Stimulated activated CD4-positive, alpha-beta T cell treated with anti-CD3 and anti-CD28 coated beads, Interleukin-12 subunit alpha, Interleukin-12 subunit beta, amount 100 ng/mL, for 48 hours (primary cell): Measurements from ENCODE around the gene AGPS.
"Not testable (repeated sequence)": the region's sequence is repeated elsewhere in the genome, so short reads cannot be mapped to it uniquely, and the experiment has no call there.

Experiments
- DNase-seq, 3 donors: peaks; one replicate each; pipeline ENCODE4 v3.0.0-alpha.2; 2020; ENCODE audit warnings: low read depth in 2 of 3, low spot score in 1 of 3

Gene AGPS

DNA sequence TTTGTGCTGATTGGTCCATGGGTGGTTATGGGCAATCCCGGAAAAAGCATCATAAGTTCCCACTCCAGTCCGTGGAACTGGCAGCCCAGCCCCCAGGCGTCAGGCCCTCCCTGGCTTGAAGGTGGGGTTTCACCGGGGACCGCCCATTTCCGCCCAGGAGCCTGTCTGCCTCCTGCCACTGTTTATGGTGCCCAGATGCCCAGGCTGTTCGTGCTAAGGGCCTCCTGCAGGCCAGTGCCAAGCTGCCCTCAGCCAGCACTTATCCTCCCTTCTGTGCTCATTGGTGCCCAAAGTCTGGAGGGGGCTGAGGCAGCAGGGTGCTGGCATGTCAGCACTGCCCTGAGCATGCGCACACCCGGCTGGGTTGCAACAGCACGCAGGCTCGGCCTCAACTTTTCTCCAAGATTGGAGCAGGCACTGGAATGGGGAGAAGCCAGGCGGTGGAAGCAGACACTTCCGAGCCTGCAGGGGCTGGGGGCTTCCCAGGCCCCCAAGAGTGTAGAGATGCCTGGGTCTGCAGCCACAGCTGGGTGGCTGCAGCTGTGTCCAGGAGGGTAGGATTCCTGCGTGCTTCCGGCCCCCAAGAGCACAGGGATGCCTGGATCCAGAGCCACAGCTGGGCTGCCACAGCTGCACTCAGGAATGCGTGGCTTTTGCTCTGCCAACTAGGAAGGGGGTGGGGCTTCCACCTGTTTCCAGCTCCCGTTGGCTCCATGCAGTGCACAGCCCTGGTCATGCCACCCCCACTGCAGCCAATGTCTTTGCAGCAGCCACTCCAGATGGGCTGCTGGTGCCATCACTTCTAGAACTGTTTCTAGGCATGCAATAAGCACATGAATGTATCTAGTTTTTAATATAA is 74.0 kb downstream of the AGPS start:
- no peak for DNase-seq

DNA sequence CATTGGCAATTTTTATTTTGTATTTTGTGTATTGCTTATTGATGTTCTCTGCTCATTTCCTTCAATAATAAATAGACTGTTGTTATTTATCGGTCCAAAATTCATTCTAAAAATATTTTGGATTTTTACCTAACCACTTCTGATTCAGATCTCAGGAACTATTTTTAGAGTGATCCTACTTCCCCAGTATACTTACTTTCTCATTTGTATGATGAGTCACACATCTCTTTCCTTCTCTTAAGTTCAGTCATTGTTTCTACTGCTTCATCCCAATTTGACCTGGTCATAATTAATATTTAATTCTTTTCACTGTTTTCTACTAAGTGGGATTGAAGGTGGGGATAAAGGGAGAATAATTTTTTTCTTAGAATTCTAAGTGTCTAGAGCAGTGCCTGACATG is 75.1 kb downstream of the AGPS start:
- DNase-seq, result no peak

DNA sequence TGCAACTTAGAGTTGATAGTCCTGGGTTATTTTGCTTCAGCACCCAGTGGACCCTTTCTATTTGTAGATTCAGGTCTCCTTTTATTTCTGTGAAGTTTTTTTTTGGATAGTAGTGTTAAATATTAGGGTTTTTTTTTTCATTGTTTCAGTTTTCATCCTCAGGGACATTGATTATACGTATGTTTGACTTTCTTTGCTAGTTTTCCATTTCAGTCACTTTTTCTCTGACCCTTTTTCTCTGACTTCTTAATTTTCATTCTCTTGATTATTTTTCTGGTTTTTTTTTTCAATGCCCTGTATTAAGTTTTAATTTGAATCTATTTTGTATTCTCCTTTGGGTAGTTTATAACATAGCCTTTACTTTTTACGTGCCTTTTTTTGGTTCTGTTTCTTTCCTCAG is 79.4 kb downstream of the AGPS start:
- DNase-seq, result no peak

DNA sequence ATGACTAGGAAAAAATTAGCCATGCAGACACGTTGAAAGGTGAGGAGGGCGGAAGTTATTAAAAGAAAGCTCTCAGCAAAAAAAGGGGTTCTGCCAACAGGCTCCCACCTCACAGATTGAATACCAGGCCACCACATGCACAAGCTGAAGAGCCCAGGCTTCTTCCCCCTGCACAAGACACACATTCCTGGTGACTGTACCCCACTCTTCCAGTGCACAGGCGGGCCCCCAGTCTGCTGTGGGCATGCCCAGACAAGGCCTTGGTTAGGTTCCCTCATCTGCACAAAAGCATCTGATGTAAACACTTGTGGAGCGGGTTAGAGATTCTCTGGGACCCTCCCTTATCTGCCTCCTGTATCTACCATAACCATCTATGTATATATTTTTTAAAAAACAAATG is 81.7 kb downstream of the AGPS start:
- DNase-seq, result no peak

DNA sequence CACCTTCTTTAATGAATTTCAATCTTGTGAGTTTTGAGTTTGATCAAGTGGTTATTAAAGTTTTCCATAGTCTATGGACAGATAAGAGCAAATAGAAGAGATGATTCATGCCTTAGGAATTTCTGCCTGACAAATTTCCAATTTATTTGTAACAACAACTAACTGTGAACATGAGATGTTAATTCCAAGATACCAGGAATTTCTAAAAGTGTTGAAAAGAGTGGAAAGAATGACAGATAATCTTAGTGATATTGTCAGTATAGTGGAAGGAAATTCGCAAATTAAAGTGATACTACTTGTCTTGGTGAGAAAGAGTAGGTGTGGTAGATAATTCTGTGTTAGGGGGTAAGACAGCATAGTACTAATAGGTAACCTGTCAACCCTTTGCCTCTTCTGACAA is 82.4 kb downstream of the AGPS start:
- DNase-seq, result no peak

DNA sequence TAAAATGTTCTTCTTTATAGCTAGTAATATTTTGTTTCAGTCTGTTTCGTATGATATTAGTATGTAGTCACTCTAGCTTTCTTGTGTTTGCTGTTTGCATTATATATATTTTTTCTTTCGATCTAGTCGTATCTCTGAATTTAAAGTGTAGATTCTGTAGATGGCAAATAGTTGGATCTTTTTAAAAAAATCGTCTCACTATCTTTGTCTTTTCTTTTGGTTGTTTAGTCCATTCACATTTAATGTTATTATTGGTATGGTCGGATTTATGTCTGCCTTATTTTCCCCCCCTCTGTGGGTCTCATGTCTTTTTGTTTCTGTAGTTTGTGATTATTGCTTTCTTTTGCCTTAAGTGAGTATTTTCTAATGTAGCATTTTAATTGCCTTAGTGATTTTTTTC is 84.3 kb downstream of the AGPS start:
- DNase-seq, result no peak

DNA sequence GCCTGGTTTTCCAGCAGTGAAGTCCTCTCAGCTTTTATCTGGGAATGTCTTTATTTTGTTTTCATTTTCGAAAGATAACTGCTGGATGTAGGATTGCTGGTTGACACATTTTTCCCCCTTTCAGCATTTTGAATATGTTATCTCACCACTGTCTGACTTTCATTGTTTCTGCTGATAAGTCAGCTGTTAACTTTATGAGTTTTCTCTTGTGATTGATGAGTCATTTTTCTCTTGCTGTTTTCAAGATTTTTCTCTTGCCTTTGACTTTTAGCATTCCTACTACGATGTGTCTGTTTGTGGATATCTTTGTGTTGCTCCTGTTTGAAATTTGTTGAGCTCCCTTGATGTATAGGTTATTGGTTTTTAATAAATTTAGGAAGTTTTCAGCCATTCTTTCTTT is 85.5 kb downstream of the AGPS start:
- DNase-seq, result no peak

DNA sequence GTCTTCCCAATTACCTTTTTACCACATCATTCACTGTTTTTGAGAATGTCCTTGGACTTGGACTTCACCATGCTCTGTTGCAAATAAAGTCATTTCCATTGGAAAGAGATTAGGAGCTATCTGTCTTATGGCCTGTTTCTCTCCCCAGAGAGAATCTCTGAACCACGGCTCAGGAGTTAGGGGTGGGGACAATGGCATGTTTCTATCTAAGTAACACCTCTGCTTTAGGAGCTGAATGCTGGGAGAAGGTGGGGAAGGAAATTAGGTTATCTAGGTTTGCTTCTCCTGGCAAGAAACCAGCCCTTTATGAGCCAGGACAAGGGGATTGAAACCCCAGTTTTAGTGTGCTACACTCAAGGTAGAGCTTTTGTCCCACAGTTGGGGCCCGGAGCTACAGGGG is 86.3 kb downstream of the AGPS start:
- DNase-seq, result no peak

DNA sequence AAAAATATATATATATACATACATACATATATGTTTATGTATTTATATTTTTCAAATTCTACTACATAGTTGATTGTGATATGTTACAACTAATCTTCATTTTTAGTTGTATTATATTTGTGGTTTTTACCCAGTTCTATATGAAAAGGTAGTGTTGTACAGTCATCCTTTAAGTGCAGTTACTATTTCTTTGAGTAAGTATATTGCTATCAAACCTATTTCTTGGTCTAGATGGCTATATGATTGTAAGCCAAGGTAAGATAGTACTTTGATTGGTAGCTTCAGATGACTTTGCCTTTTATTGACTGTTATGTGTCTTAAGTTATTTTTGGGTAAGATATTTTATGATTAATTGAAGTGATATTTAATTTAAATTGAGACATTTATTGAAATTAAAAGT is 89.6 kb downstream of the AGPS start:
- no peak for DNase-seq

DNA sequence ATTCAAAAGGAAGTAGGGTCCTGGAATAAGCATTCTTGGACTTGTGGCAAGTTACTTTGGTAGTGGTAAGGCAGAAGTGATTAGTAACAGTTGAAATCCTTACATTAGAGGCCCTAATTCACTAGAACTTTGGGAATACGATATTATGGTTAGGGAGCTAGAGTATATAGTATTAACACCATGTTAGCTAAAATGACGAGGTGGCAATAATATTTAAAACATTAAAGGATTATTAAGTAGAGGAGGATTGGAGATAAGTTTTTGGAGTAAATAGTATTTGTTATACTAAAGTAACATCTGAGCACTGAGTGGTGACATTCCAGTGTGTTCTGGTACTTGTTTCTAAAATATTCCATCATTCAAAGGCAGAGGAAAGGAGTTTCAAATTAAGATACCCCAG is 91.0 kb downstream of the AGPS start:
- DNase-seq, result no peak

DNA sequence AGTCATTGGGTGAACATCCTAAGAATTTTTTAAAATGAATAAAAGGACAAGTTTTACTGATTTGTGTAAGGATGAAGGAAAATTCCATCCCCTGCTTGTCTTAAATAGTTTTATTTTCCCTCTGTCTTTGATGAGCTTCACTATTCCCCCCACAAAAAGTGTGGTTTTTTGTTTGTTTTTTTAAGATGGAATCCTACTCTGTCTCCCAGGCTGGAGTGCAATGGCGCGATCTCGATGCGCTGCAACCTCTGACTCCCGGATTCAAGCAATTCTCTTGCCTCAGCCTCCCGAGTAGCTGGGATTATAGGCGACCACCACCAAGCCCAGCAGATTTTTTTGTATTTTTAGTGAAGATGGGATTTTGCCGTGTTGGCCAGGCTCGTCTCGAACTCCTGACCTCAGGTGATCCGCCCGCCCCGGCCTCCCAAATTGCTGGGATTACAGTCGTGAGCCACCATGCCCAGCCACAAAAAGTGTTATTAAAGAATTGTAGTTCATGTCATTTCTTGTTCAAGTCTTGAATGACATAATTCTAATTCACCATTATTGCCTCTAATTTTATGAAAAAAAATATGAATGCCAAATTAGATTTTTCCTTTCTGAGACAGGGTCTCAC is 91.7 kb downstream of the AGPS start:
- no peak for DNase-seq

DNA sequence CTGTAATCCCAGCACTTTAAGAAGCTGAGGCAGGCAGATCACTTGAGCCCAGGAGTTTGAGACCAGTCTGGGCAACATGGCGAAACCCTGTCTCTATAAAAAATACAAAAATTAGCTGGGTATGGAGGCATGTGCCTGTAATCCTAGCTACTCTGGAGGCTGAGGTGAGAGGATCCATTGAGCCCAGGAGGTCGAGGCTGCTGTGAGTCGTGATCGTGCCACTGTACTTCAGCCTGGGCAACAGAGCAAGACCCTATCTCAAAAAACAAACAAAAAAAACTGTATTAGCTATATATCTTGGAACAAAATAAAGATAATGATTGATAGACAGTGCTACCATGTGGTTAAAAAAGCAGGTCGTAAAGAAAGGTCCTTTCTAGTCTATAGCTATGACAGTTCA is 93.1 kb downstream of the AGPS start:
- DNase-seq, result not testable (repeated sequence)

DNA sequence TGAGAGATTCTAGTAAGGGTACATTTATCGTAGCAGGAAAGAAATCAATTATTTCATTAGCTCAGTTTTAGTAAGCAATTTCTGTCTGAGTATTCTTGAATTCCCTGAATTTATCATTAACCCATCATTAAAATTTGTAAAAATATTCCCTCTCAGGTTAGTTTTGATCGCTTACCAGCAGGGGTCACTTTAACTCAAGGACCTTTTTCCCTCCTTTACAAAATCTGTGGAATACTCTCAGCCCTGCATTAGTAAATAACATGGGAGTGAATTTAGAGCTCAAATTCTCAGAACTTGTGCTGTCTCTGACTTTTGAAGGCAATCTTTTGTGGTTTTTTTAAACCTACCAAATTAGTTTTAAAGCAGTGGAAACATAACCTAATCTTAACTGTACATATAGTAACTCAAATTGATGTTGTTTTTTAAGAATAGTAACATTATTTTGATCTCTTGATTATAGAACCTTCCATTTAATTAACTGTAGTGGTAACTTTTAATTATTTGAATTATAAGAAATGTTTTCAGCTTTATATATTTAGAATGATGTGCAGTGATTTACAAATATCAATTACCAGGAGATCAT is 97.2 kb downstream of the AGPS start:
- no peak for DNase-seq

DNA sequence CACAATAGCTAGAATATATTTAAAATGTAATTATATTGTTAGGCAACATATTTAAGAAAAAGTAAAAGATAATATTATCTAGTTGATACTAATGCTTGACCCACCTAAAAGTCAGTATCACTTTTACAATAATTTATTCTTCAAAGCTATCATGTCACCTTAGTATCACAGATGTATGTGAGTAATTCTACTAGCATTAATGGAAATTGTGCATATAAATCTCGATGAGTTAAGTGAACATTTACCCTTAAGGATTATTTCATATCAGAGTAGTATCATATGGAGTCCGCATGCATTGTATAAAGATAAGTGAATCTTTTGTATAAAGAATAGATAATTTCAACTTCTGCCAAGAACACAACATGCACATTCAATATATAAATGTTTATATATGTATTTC is 103.4 kb downstream of the AGPS start:
- no peak for DNase-seq

DNA sequence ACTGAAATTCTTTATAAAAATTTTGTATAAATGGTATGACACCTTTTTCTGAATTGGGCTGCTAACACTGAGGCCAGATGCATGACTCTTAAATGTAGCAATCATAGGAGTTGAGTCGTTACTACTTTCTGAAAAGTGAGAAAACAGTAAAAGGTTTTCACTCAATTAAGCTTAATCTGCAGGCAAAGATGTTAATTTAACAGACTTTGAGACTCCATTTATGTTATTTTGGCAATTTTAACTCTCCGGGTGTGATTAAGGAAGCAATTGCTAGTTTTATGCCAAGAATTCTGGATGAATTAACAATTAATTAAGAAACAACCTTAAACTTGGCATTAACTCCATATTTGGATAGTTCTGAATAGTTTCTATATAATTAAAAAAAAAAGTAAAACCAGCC is 104.3 kb downstream of the AGPS start:
- DNase-seq, result no peak

DNA sequence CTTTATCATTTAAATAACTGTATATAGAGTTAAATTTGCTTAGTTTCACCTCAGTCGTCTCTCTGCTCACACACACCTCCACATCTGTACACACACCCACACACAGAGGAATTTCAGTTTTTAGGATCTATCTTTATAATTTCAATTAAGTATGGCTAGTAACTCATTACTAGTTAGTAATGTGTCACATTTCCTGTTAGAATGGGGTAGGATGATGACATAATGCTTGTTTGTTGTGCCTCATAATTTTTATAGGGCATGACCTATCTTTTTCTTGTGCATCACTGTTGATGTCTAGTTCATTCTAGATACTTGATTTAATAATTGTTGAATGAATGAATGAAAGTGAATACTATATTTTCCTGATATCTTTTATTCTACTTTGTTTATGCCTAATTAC is 108.6 kb downstream of the AGPS start:
- DNase-seq, result no peak

DNA sequence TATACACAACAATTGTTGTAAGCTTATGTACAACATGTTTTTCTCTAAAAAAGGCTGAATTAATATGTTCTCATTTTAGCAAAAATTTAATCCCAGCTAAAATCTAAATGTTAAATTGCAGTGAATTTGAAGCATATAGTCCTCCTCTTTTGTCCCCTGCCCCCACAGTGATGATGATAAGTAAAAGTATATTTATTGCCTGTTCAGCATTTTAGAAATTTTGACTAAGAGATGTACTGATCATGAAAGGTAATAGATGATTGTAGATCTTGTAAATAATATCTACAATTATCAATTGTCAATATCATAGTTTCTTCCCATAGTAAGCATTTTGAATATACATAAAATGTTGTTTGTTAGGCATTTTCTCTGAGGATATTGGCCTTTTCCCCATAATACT is 113.9 kb downstream of the AGPS start:
- no peak for DNase-seq

DNA sequence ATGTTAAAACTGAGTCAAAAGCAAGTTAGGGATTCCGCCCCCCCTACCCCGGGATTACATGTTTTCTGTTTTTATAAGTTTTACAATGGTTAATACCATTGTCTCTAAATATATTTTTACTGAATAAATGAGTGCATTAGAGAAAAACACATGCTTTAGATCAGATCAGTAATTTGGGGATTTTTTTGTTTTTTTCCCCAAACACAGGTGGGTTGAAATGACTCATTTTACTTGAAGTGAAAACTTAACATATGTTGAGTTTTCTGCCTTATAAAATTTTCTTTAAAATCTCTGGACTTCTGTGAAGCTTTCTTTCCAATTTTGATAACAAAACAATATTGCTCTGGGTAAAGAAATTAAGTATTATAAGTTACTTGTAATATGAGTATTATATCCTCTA is 114.4 kb downstream of the AGPS start:
- no peak for DNase-seq

DNA sequence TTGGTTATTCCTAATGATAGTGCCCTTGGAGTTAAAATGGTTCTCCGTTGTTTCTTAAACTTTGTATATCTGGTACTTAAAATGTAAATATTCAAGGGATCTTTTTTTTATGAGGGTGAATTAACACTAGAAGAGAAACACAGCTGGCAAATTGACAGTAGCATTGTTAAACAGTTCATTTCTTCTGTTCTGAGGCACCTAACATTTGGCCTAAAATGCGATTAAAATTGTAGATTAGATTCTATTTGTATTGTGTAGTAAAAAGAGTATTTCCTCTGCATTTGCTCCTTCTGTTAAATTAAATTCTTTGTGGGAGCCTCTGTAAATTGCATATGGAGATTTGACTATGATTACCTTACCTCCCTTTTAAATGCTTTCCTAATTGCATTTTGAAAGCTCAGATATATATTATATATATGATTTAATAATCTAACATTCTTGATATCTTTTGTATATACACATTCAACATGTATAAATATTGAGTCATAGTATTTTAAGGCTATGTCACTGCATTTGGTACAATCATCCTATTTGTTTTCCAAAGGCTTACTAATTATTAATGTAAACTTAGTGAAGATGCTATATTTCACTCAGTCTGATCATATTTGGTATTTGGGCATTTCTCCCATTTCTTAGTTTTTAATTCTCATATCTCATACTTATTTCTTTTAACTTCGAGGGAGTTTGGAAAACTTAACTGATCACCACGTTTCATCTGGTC is 124.4 kb downstream of the AGPS start:
- DNase-seq, result no peak

DNA sequence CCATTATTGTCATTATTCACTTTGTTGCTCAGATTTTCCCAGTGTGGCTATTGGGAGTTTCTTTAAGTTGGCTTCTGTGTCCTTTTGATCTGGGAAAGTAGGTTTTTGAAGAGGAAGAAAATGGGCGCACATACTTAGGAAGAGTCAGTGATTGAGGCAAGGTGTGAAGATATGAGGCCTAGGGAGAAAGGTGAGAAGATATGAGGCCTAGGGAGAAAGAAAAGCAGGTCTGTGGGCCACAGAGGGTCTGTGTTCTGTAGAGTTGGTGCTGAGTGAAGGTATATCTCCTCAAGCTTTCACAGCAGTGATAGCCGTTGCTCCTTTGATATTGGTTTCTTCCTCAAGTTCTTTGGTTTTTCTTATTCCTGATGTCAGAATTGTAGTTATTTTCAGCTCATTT is 126.2 kb downstream of the AGPS start:
- no peak for DNase-seq

DNA sequence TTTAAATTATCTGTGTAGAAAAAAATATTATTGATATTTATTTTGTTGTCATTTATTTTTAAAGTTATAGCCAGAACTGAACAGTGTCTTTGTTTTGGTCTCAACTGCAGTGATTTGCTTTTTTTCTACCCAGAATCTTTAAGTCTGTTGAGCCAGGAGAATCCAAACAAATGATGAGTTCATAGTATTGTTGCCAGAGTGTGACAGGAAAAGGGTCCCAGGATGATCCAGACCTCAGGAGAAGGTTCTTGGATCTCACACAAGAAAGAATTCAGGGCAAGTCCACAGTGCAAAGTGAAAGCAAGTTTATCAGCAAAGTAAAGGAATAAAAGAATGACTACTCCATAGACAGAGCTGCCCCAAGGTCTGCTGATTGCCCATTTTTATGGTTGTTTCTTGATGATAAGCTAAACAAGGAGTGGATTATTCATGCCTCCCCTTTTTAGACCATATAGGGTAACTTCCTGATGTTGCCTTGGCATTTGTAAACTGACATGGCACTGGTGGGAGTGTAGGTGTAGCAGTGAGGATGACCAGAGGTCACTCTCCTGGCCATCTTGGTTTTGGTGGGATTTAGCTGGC is 127.1 kb downstream of the AGPS start:
- DNase-seq, result no peak

DNA sequence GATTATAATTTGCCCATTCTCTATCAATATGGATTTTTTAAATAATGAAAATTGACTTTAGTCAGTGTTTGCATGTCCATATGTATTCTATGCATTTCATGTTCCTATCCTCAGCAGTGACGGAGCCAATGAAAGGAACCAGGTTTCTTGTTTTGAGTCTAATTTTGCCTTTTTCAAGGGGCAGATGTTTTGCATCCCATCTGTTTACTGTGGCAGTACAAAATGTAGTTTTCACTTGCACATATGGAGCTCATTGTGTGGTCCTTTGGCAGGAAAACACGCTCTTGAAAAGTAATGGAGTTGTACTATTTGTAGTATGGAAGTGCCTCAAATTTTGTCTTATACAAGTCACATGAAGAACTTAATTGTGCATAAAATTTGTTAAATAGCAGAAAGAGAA is 127.8 kb downstream of the AGPS start:
- DNase-seq, result no peak
